Stimulated activated CD4-positive, alpha-beta T cell treated with anti-CD3 and anti-CD28 coated beads, Interleukin-1b, Interleukin-23, amount 100 ng/mL, for 24 hours (primary cell): ENCODE measurements around the gene CAT.

Experiments
- DNase-seq, 4 experiments: peaks; one replicate each; pipeline ENCODE4 v3.0.0-alpha.2; 2020; ENCODE audit warnings: low read depth in 4 of 4, low spot score in 1 of 4

Gene CAT

DNA sequence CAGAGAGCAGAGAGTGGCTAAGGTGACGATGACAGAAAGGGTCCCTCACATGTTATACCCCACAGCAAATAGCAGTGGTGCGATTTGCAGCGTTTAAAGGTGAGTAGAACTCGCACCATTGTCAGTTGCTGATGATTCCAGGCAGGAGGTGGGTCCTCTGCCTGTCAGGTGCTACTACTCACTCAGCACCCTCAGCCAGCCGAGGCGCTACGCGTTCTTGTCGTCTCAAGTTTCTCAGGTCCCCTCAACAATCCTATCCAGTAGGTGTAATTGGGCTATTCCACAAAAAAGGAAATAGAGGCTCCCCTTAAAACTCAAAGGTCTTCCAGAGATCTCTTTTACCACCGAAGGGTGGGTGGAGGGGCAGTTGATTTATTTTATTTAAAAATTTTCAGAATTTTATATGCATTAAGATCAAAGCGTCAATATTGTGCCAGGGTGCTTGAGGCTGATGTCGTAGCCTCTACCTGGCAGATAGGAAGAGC lies 56.5 kb downstream of the CAT start:
- no peak for DNase-seq

DNA sequence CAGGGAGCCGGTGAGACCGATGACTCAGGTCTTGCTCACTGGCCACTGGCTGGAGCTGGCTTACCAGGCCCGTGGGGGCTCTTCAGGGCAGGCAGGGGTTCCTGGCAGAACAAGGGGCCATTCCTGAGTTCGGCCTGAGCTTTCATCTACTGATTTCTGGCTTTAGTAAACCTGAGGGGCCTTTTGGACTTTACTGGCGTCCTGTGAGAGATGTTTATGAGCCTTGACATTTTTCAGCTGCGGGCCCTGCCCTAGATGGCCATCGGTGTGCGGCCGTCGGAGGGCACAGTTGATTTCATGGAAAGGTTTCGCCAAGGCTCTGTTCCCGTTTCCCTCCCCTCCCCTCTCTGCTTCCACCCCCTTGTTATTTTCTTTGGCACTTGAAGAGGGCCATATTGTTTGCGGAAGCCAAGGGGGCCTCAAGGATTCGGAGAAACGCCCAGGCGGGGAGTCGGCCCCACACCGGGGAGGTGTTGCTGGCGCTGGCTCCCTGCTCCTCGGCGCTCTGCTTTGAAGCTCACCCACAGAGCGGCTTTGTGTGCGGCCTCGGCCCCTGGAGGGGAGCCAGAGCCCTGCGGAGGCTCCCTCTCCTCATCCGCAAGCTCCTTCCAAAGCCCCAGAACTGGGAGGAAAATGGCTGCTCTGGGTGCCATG lies 57.1 kb downstream of the CAT start:
- no peak for DNase-seq

DNA sequence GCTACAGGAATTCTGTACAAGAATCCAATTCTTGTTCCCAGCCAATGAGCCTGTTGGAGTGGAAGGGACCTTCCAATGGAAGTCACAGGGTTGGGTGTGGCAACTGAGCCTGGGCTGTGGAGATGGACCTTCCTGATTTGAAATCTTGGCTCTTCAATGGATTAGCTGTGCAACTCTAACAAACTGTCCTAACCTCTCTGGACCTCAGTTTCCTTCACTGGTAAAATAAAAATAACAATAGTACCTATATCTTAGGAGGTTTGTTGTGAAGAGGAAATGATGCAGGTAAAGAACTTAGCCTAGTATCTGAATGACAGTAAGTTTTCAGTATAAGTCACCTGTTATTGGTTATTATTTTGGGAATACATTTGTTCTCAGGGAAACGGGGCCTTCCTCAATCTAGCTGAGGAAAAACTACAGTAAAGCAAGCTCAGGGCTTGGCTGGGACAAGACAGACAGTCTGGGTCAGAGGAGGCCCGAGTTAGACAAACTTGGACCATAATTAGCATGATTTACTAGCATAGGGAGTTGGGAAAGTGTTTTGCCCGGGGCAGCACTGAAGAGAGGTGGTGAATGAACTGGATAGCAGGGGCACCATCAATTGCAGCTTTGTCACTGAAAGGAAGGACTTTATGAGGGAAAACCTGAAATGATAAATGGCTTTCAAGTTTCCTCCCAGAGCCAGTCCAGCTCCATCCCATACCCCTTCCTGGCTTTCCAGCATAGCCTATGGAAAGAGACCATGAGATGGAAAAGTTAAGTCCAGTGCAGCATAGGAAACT lies 61.2 kb downstream of the CAT start:
- no peak for DNase-seq

DNA sequence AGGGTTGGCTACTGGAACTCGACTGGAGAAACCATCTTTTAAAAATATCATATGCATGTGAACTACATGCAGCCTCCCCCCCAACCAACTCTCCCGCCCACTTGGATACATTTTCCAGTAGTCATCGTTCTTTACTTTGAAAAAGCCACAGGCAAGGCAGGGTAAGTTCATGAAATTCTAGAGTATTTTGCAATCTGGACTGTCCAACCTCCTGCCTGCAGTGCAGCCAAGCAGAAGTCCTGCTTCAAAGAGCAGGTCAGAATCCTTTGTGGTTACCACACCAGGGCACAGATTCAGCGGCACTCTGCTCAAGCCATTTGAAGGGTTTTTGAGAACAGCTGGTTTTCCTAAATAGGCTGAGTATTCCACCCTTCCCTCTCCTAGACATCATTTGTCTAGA lies 62.8 kb downstream of the CAT start:
- DNase-seq: no peak

DNA sequence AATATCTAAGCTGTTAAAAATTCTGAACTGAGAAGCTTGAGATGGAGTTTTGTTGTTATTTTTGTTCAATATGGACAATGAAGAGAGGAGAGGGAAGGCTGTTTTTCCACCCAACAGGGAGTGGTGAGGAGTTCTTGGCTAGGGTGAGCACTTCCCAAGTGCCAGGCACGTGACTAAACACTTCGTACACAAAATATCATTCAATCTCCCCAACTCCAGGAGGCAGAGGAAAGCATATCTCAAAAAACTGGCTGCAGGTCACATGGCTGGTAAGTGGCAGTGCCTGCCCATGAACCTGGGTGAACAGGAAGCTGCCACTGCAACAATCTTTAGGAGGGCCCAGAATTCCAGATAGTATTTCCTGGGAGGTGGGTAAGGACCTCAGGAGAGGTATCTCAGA lies 63.2 kb downstream of the CAT start:
- no peak for DNase-seq

DNA sequence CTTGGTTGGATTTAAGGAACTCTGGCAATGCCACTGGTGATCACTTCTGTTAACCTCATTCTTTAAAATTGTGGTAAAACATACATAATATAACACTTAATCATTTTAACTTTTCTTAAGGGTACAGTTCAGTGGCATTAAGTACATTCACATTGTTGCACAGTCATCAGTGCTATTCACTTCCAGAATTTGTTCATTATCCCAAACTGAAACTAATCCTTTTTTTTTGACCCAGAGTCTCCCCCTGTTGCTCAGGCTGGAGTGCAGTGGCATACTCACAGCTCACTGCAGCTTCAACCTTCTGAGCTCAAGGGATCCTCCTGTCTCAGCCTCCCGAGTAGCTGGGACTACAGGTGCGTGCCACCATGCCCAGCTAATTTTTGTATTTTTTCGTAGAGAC lies 64.2 kb downstream of the CAT start:
- no peak for DNase-seq

DNA sequence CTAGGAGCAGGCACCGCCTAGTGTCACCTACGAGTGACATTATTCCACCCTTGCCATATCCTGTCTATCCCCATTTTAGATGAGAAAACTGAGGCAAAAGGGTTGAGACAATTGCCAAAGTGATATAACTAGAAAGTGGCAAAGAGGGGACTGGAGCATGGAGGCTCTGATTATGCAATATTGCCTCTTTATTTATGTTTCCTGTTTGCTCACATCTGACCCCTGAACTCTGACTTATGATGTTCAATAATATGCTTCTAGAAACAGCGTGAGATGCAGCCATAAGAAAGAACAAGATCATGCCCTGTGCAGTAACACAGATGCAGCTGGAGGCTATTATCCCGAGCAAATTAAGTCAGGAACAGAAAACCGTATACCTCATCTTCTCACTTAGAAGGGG lies 67.1 kb downstream of the CAT start:
- DNase-seq: no peak

DNA sequence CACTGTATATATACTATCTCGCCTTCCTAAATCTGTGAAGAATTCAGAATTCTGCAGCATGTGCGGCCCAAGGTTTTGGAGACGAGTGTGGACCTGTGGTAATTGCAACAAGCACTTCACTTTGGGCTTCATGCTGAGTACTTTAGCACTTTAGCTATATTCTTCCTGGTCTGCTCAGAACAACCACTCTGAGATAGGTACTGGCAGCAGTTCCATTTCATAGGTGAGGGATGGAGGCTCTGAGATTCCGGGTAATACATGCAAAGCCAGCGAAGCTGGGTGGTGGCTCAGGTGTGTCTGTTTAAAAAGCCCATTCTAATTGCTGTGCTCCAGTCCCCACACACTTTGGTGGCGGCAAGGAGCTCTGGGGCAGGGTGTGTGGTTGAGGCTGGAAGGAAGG lies 68.4 kb downstream of the CAT start:
- DNase-seq: no peak

DNA sequence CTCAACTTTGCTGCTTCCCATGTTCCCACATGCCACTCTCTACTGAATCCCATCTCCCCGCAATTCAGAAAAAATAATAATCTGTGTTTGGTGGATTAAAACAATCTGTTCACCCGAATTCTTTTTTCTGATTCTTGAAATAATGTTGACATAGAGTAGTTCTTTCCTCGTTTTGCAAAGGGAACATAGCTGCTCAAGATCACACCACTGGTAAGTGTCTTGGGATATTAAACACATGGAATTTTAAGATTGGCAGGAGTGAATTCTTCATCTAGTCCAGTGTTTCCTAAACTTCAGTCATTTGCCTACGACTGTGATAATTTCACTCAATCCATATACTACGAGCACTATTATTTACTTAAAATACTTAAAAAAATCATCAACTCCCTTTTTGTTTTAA lies 68.9 kb downstream of the CAT start:
- no peak for DNase-seq

DNA sequence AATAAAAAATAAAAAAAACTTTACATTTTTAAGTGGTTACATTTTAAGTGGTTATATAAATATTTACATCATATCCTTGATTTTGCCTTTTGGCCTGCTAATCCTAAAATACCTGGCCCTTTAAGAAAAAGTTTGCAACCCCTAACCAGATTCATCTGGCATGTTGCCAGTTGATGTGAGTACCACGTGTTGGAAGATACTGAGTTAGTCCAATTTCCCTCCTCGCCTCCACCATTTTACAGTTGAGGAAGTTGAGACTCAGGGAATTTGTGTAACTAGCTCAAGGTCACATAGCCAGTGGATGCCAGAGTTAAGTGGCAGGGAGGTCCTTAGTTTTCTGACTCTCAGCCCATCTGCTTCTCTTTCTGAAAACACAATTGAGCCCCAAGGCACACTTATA lies 69.8 kb downstream of the CAT start:
- no peak for DNase-seq

DNA sequence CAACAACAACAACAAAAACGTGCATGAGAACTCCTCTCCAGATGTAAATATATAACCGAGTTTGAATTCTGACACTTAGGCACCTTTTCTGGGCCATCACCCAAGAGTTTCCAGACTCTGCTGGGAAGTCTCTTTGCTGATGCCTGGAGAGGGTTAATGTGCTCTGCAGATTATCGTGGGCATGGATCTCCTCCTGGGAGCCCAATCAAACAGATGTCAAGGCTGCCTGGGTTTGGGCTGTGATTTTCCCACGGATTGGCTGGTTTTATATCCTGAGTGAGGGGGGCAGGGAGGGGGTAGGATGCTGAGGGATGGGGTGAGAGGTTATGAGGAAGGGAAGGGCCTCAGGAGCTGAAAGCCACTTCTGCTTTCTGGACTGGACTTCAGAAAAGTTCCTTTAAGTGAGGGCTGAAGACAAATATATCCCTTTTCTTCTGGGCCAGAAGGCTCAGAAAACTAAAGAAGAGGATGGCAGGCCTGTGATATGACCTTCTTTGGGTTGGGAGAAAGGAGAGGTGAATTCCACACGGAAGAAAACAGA lies 70.7 kb downstream of the CAT start:
- no peak for DNase-seq

DNA sequence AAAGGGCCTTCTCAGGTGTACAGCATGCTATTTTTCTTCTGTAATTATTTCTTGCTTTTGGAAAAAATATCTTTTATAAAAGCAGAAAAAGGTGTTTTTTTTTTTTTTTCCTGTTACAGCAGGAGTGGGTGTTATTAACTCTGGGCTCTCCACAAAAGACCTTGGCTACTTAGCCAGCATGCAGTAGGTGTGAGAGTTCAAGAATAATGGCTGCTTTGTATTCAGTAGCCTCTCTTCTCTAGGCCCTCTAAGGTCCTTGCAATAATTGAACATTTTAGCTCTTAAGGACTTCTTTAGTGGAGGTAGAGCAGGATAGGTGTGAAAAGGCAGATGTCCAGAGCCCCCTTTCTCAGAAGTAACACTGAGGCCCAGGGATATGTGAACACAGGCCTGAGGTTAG lies 71.5 kb downstream of the CAT start:
- DNase-seq: no peak

DNA sequence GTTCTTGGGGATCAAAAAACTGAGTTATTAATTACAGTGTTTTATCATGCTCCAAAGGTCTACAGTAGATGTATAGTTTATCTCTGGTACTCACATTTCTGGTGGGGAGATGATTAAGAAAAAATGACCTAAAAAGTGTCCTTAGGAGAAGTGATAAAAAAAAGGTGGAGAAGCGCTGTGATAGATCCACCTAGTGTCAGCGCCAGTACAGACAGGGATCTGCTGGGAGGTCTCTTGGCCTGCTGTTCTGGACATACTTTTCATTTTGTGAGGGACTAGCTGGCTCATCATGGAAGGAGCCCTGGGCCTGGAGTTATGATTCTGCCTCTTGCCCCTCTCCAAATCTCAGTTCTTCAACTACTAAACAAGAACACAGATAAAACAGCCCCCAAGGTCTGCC lies 71.9 kb downstream of the CAT start:
- DNase-seq: no peak

DNA sequence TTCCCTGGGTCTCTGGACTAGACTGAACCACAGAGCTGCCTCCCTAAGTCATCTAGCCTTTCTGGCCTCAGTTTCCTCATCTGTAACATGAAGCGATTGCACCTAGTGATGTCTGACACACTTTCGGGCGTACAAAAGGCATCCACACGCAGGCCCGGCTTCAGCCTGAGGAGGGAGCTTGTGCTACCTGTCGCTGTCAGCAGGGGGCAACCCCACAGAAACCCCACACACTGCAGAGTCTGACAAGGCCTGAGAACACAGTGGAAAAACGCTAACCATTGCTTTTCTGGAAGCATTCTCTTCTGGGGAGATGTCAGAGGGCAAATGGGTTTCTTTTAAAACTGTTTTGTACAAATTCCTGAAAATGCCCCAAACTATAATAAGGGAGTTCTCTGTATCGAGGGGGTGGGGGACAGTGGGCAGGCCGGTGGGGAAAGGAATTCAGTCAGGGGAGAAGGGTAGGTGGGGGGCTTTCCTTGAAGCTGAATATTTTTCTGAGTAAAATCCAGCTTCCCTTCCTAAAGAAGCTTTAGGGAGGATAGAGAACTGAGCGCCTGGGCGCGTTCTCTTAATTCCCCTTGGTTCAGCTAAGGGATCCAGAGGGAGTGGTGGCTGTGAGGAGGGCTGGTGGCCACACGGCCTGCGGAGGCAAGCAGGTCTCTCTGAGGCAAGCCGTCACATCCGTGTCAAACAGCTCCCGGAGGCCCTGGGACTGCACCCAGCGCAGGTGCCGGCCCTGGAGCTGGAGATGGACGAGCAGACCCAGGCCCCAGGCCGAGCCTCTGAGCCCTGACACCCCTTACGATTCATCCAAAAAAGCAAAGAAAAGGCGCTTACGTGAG lies 74.3 kb downstream of the CAT start:
- DNase-seq: peak; percentile 9 to 42 (median 34)

DNA sequence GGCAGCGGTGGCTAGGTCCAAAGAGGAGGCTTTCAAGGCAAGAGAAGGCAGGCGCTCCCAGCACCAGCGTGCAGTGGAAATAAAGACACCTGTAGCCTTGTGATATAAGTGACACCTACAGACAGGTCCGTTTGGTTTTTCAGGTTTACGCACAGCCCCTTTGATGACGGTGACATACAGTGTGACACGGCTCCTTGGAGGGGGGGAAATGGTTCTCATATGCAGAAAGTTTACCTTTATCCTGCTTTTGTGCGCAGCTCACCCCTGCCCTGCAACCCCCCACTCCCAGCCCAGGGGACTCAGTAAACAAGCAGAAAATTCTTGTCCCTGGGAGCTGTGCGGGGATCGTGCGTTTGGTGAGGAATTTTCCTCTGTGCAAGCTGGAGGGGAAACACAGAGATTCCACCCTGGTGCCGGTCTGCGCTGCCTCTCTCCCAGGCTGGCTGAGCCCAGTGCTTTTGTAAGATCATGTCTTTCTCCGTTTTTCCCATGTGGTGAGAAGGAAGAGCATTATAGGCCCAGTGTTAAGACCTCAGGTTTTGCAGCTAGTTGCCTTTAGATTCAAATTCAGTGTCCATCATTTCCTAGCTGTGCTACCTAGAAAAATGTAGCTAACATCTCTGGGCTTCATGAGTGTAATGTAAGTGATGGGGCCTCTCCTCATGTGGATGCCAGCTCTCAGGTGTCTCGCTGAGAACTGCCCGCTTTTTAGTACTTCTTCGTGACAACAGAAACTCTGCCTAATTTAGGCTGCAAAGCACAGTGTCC lies 75.1 kb downstream of the CAT start, which contains the start of gene ELF5:
ELF5 (minus strand) TSS at position 113 of the 768 bp plus-strand sequence. CDS start 8,045 bp downstream, outside the sequence.
- no peak for DNase-seq

DNA sequence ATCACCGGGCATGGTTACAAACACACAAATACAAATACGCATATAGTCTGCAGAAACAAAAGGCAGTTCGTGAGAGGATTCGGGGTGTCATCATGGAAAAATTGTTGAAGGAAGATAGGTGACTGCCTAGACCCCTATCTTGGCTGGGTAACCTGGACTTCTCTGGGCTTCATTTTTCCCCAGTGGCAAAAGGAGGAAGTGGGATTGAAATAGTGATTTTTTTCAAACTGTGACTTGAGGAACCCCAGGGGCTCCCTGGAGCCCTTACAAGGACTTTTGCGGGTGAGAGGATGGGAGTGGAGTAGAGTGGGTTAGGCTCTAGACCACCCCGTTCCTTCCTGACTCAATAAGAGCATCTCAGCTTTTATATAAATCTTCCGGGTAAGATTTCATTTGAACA lies 75.9 kb downstream of the CAT start:
- no peak for DNase-seq

DNA sequence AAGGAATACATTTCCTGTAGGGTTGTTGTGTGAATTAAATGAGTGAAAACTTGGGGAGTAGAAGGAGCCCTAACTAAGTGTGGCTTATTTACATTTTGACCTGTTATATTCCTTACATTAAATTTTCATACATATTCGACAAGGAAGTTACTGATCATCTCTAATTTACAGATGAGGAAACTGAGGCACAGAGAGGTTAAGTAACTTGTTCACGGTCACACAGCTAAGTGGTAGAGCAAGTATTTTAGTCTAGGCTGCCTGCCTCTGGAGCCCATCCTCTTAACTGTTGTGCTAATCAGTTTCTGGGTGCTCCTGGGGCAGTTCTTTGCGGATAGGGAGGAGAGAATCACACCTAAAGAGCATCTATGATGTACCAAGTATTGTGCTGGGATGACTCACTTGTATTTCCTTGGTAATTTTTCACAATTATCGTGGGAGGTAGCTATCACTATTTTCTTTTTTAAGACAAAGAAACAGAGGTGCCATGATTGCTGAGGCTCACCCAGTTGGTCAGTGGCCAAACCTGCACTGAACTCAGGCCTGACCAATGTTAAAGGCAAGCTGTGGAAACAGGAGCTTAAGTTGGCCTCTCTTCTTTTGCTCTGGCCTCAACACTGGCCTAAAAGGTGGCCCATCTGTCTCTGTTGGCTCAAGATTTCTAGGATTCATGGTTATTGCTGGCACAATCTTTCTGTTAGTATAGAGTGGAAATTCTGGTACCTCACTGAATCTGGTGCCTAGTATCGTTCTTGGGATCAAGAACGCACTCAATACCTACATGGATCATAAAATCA lies 77.7 kb downstream of the CAT start:
- no peak for DNase-seq

DNA sequence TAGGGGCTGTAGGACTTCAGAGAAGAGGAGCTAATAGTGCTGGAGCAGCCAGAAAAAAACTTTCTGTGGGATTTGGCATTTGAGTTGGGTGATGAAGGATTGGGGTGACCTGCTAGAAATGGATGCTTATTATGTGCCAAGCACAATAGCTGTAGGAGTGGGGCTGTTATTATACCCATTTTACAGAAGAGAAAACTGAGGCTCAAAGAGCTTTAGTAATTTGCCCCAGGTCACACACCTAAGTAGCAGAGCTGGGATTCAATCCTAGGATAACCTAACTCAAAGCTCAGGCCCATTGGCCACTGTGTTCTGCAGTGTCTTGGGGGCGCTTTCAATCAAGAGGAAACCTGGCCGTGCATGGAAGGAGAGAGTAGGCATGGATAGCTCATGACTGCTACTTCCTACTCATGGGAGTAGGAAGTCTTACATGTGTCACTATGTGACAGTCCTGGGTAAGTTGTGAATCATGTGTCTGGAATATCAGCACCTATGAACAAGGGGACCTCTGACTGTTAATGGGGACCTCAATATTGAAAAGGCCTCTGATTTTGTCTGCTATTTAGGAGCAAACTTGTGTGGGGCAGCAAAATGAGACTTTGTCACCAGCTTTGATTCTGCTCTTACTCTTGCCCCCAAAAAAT lies 81.0 kb downstream of the CAT start:
- no peak for DNase-seq

DNA sequence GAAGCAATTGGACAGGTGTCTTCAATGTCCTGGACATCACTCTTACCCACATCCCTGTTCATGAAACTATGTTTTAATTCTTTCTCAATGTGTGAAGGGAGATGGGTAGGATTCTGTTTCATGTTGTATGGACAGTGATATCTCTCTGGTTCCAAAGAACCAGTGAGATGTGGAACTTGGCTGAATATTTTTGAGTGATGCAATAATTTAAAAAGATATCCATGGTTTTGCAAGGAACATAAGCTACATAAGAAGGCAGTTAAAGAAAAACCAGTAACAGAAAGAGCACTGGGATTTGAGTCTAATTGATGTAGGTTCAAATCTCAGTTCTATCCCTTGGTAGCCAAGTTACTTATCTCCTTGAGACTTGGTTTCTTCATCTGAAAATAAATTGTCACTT lies 82.5 kb downstream of the CAT start:
- no peak for DNase-seq
